ENCODE data around the gene STPG4. TPM values are rescaled to one million over a fixed set of nuclear protein-coding genes. Genes with fewer than 3 reads are reported as not detected.

The STPG4 gene
- total RNA-seq, 6 experiments from 2014 or later: 0.19 to 0.40 (median 0.25) TPM; not detected in 3

DNA sequence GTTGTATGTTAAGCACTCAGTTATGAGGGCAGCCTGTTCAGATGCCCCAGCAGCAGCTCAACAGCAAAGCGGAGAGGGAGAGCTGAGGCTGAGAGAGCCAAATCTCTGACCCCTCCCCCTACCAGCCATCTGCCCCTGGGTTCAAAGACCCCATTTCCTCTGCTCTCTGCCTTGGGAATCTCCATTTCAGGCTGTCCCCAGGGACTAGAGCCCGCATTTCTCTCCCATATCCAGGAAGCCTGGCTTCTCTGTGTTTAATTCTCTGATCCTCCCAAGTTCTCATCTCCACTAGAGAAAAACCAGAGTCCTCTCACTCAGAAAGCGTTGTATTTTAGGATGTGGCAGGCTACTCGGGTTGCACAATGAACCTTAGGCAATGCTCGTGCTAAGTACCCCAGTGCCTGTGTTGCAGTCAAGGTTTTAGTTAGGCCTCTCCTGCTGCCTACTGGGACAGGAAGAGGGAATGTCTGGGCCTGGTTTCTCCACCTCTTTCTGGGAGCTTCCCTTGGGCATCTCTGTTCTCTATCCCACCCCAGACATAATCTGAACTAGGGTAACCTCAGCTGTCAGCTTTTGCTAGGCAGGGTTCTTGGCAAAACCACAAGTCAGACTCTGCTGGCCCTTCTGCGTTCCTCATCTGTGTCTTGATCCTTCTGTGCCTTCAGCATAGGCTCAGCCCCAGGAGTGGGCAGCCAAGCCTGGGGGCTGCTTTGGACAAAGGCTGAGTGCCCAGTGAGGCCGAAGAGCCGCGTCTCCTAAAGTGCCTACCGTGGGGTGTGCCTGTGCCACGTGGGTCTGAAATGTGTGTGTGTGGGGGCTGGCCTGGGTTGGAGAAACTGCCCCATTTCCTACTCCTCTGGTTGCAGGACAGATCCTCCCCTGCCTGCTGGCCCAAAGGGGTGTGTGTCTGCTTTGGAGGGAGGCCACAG, 96.8 kb downstream of the STPG4 start:
- H3K9me3 Mint-ChIP-seq: no peaks in the 10 kb centered on the region
- peaks cover 70% of the 10 kb centered on the region for H3K4me1 Mint-ChIP-seq (ENCODE audit: low read depth)
- H3K27me3 Mint-ChIP-seq (ENCODE audit: insufficient read depth): peaks cover 3% of the 10 kb centered on the region; the same call in 1 of the 2 replicates
- TF ChIP-seq, protein P1, sequence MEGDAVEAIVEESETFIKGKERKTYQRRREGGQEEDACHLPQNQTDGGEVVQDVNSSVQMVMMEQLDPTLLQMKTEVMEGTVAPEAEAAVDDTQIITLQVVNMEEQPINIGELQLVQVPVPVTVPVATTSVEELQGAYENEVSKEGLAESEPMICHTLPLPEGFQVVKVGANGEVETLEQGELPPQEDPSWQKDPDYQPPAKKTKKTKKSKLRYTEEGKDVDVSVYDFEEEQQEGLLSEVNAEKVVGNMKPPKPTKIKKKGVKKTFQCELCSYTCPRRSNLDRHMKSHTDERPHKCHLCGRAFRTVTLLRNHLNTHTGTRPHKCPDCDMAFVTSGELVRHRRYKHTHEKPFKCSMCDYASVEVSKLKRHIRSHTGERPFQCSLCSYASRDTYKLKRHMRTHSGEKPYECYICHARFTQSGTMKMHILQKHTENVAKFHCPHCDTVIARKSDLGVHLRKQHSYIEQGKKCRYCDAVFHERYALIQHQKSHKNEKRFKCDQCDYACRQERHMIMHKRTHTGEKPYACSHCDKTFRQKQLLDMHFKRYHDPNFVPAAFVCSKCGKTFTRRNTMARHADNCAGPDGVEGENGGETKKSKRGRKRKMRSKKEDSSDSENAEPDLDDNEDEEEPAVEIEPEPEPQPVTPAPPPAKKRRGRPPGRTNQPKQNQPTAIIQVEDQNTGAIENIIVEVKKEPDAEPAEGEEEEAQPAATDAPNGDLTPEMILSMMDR (IDR thresholded peaks at IDR 0.05): no peak
- H3K27ac Mint-ChIP-seq: peak overlapping the region; percentile 95
- H3K36me3 Mint-ChIP-seq (ENCODE audit: low read depth): peaks cover 37% of the 10 kb centered on the region
- DNase-seq: no peak
- peak overlapping the region; percentile 49; the same call in 1 of the 2 replicates for H3K4me3 Mint-ChIP-seq

DNA sequence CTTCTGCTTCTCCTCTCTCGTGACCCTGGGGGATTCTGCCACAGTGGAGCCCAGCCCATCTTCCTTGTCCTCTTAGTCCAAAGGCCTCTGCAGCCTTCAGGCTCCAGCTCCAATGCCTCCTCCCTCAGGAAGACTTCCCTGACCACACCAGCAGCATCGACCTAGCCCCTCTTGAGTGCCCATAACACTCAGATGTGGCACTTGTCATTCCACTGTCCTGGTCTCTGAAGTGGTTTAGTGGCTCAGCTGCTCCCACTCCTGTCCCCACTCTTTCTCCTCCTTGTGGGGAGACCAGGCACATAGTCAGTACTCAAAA, 97.5 kb downstream of the STPG4 start:
- Mint-ChIP-seq H3K9me3 (no peaks in the 10 kb centered on the region), H3K4me1 (ENCODE audit: low read depth) (peaks cover 64% of the 10 kb centered on the region), H3K36me3 (ENCODE audit: low read depth) (peaks cover 43% of the 10 kb centered on the region), H3K27ac (peak overlapping the region; percentile 95), H3K27me3 (ENCODE audit: insufficient read depth) (peaks cover 3% of the 10 kb centered on the region; the same call in 1 of the 2 replicates), H3K4me3 (peak overlapping the region; percentile 49)
- DNase-seq: no peak
- TF ChIP-seq, protein P1 (IDR thresholded peaks at IDR 0.05): no peak

DNA sequence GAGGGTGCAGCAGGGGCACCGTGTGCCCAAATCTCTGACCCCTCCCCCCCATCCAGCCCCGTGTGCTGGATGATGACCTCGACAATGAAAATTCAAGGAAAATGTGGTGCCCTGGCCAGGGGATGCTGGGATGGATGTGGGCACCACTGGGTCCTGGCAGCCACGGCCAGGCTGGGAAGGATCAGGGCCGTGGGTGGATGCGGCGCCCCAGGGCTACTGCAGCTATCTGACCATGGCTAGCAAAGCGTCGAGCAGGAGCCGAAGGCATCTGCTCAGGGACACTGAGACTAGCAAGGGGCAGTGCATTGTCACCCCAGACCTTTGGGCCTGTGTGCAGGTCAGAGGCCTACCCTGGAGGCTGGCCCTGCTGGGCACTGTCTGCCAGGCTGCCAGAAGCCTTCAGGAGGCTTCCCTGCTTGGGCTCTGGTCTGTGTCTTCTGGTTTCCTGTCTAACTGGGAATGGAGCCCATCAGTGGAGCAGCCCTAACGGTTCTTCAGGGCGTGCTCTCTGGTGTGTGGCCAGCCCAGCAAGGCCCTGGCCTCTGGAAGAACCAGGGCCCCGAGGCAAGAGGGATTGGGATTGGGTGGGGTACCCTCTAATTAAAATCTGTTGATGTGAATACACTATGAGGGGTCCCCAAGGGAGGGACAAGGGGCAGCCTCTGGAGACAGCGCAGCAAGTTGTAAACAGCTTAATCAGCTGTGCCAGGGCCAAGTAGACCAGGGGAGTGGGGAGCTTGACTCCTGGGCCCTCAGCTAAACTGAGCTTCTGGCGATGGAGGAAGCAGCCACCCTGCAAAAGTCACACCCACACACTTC, 98.0 kb downstream of the STPG4 start:
- Mint-ChIP-seq H3K27ac (peak overlapping the region; percentile 95), H3K4me3 (peak overlapping the region; percentile 58), H3K4me1 (ENCODE audit: low read depth) (peaks cover 58% of the 10 kb centered on the region), H3K9me3 (no peaks in the 10 kb centered on the region), H3K36me3 (ENCODE audit: low read depth) (peaks cover 48% of the 10 kb centered on the region), H3K27me3 (ENCODE audit: insufficient read depth) (peaks cover 3% of the 10 kb centered on the region; the same call in 1 of the 2 replicates)
- DNase-seq: no peak
- TF ChIP-seq, protein P1 (IDR thresholded peaks at IDR 0.05): no peak

DNA sequence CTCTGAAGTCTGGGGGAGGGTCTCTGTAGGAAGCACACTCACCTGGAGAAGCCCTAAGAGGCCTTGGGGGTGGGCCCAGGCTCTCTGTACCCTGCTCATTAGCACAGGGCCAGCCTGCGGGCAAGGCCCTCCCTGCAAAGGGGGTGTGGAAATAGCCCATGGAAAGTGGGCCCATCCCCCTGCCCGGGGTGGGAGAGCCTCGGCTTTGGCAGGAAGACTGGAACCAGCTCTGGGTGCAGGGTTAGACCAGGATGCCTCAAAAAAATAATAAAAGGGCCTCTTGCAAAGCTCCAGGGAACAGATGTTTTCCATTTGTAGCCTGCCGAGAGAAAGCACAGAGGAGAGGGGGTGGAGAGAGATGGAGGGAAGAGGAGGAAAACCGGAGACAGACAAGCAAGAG, 98.7 kb downstream of the STPG4 start:
- H3K4me3 Mint-ChIP-seq: peak overlapping the region; percentile 58
- no peaks in the 10 kb centered on the region for H3K9me3 Mint-ChIP-seq
- peaks cover 55% of the 10 kb centered on the region for H3K36me3 Mint-ChIP-seq (ENCODE audit: low read depth)
- peaks cover 51% of the 10 kb centered on the region for H3K4me1 Mint-ChIP-seq (ENCODE audit: low read depth)
- H3K27ac Mint-ChIP-seq: peak overlapping the region; percentile 95
- TF ChIP-seq, protein P1 (IDR thresholded peaks at IDR 0.05): no peak
- DNase-seq: peak; percentile 82
- H3K27me3 Mint-ChIP-seq (ENCODE audit: insufficient read depth): peaks cover 3% of the 10 kb centered on the region; the same call in 1 of the 2 replicates

DNA sequence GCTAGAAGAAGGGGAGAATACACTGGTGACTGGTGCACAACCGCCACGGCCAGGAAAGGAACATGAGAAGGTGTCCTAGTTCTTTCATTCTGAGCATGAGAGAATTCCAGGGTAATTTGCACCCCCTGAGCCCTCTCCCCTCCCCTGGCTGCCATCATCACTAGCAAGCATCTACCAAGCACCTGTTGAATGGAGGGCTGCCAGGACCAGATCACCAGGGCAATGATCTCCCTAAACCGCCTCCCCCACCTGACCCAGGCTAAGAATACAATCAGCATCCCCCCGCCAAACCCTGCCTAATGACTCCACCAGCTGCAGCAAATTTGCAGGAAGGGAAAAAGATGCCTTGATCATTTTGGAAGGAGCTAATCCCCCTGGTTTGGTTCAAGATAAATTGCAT, 100.2 kb downstream of the STPG4 start:
- H3K9me3 Mint-ChIP-seq: no peaks in the 10 kb centered on the region
- peak overlapping the region; percentile 38 for H3K27ac Mint-ChIP-seq
- no peak for DNase-seq
- TF ChIP-seq, protein P1 (IDR thresholded peaks at IDR 0.05): no peak
- no peak overlapping the region for H3K4me3 Mint-ChIP-seq
- H3K27me3 Mint-ChIP-seq (ENCODE audit: insufficient read depth): peaks cover 3% of the 10 kb centered on the region; the same call in 1 of the 2 replicates
- H3K36me3 Mint-ChIP-seq (ENCODE audit: low read depth): peaks cover 54% of the 10 kb centered on the region
- H3K4me1 Mint-ChIP-seq (ENCODE audit: low read depth): peaks cover 46% of the 10 kb centered on the region
